Measurements from ENCODE around the gene FILIP1L. TPM values are rescaled to one million over a fixed set of nuclear protein-coding genes. Genes with fewer than 3 reads are reported as not detected.
A peak's percentile ranks its signal among the peaks of the same experiment; 100 is the strongest.

Gene FILIP1L
- total RNA-seq, 1 experiment from 2014 or later, result 3.7 TPM

GRCh38 chr3:99971761-99972160, 142.5 kb downstream of the FILIP1L start:
- DNase-seq, result no peak
- H3K27me3 ChIP-seq, result no peaks in the 10 kb centered on the region
- H3K36me3 ChIP-seq, result no peaks in the 10 kb centered on the region
- no peaks in the 10 kb centered on the region for H3K9me3 ChIP-seq (replicated peaks)
- H3K27ac ChIP-seq, result peak overlapping the region; percentile 51
- H3K4me1 ChIP-seq, result peaks cover 15% of the 10 kb centered on the region
- H3K4me3 ChIP-seq, result no peak overlapping the region

GRCh38 chr3:99970198-99970597, 144.1 kb downstream of the FILIP1L start:
- Histone ChIP-seq H3K4me1 (peaks cover 15% of the 10 kb centered on the region), H3K9me3 (replicated peaks) (no peaks in the 10 kb centered on the region), H3K27ac (no peak overlapping the region), H3K36me3 (no peaks in the 10 kb centered on the region), H3K27me3 (no peaks in the 10 kb centered on the region), H3K4me3 (no peak overlapping the region)
- DNase-seq, result no peak

GRCh38 chr3:99969136-99969535, 145.2 kb downstream of the FILIP1L start:
- no peak overlapping the region for H3K27ac ChIP-seq
- H3K27me3 ChIP-seq, result no peaks in the 10 kb centered on the region
- no peak overlapping the region for H3K4me3 ChIP-seq
- no peaks in the 10 kb centered on the region for H3K9me3 ChIP-seq (replicated peaks)
- H3K4me1 ChIP-seq, result peaks cover 15% of the 10 kb centered on the region
- no peak for DNase-seq
- no peaks in the 10 kb centered on the region for H3K36me3 ChIP-seq

GRCh38 chr3:99967796-99968195, 146.5 kb downstream of the FILIP1L start:
- Histone ChIP-seq H3K36me3 (no peaks in the 10 kb centered on the region), H3K4me1 (peaks cover 11% of the 10 kb centered on the region), H3K9me3 (replicated peaks) (no peaks in the 10 kb centered on the region), H3K27ac (no peak overlapping the region), H3K4me3 (no peak overlapping the region), H3K27me3 (no peaks in the 10 kb centered on the region)
- no peak for DNase-seq

GRCh38 chr3:99966662-99967416, 147.5 kb downstream of the FILIP1L start:
- H3K9me3 ChIP-seq (replicated peaks), result no peaks in the 10 kb centered on the region
- no peaks in the 10 kb centered on the region for H3K27me3 ChIP-seq
- no peak overlapping the region for H3K4me3 ChIP-seq
- H3K27ac ChIP-seq, result no peak overlapping the region
- H3K36me3 ChIP-seq, result no peaks in the 10 kb centered on the region
- H3K4me1 ChIP-seq, result peaks cover 2% of the 10 kb centered on the region; the same call in 1 of the 2 replicates
- DNase-seq, result no peak

GRCh38 chr3:99965681-99966408, 148.5 kb downstream of the FILIP1L start:
- H3K27ac ChIP-seq, result no peak overlapping the region

GRCh38 chr3:99965077-99965476, 149.2 kb downstream of the FILIP1L start:
- no peak for DNase-seq
- Histone ChIP-seq H3K27me3 (no peaks in the 10 kb centered on the region), H3K36me3 (no peaks in the 10 kb centered on the region), H3K9me3 (replicated peaks) (no peaks in the 10 kb centered on the region), H3K4me1 (no peaks in the 10 kb centered on the region), H3K4me3 (no peak overlapping the region), H3K27ac (no peak overlapping the region)

More at GRCh38 chr3:99965681-99966408, 148.5 kb downstream of the FILIP1L start:
- no peaks in the 10 kb centered on the region for H3K9me3 ChIP-seq (replicated peaks)
- DNase-seq, result no peak
- H3K4me3 ChIP-seq, result no peak overlapping the region
- H3K36me3 ChIP-seq, result no peaks in the 10 kb centered on the region
- no peaks in the 10 kb centered on the region for H3K4me1 ChIP-seq
- H3K27me3 ChIP-seq, result no peaks in the 10 kb centered on the region

GRCh38 chr3:99962703-99963102, 151.6 kb downstream of the FILIP1L start:
- Histone ChIP-seq H3K27me3 (no peaks in the 10 kb centered on the region), H3K4me1 (no peaks in the 10 kb centered on the region), H3K4me3 (no peak overlapping the region), H3K9me3 (replicated peaks) (no peaks in the 10 kb centered on the region), H3K36me3 (no peaks in the 10 kb centered on the region), H3K27ac (no peak overlapping the region)
- no peak for DNase-seq

- Histone ChIP-seq H3K9me3 (replicated peaks) (no peaks in the 10 kb centered on the region), H3K27me3 (no peaks in the 10 kb centered on the region), H3K27ac (no peak overlapping the region), H3K36me3 (no peaks in the 10 kb centered on the region), H3K4me1 (no peaks in the 10 kb centered on the region), H3K4me3 (no peak overlapping the region)
- DNase-seq, result no peak
Observed at GRCh38 chr3:99961756-99962515, 152.4 kb downstream of the FILIP1L start.

GRCh38 chr3:99960941-99961340, 153.4 kb downstream of the FILIP1L start:
- Histone ChIP-seq H3K4me3 (no peak overlapping the region), H3K27ac (no peak overlapping the region), H3K4me1 (no peaks in the 10 kb centered on the region), H3K27me3 (no peaks in the 10 kb centered on the region), H3K36me3 (no peaks in the 10 kb centered on the region), H3K9me3 (replicated peaks) (no peaks in the 10 kb centered on the region)
- no peak for DNase-seq

- H3K27ac ChIP-seq, result no peak overlapping the region
- DNase-seq, result no peak
Observed at GRCh38 chr3:99960123-99960878, 154.0 kb downstream of the FILIP1L start.

GRCh38 chr3:99958222-99958912, 155.9 kb downstream of the FILIP1L start:
- peaks cover 6% of the 10 kb centered on the region for H3K4me1 ChIP-seq
- no peak overlapping the region for H3K27ac ChIP-seq

More at GRCh38 chr3:99960123-99960878, 154.0 kb downstream of the FILIP1L start:
- no peaks in the 10 kb centered on the region for H3K27me3 ChIP-seq
- H3K4me1 ChIP-seq, result no peaks in the 10 kb centered on the region
- no peaks in the 10 kb centered on the region for H3K36me3 ChIP-seq
- no peaks in the 10 kb centered on the region for H3K9me3 ChIP-seq (replicated peaks)
- no peak overlapping the region for H3K4me3 ChIP-seq

GRCh38 chr3:99957151-99957796, 157.0 kb downstream of the FILIP1L start:
- H3K9me3 ChIP-seq (replicated peaks), result no peaks in the 10 kb centered on the region
- H3K36me3 ChIP-seq, result no peaks in the 10 kb centered on the region
- H3K4me1 ChIP-seq, result peaks cover 16% of the 10 kb centered on the region
- H3K27ac ChIP-seq, result no peak overlapping the region
- no peak for DNase-seq
- no peak overlapping the region for H3K4me3 ChIP-seq
- H3K27me3 ChIP-seq, result no peaks in the 10 kb centered on the region

More at GRCh38 chr3:99958222-99958912, 155.9 kb downstream of the FILIP1L start:
- Histone ChIP-seq H3K36me3 (no peaks in the 10 kb centered on the region), H3K4me3 (no peak overlapping the region), H3K27me3 (no peaks in the 10 kb centered on the region), H3K9me3 (replicated peaks) (no peaks in the 10 kb centered on the region)
- DNase-seq, result no peak
